ENCODE results near the gene R3HDM1.

GRCh38 chr2:135698838-135699237, 167.6 kb downstream of the R3HDM1 start:
- TF ChIP-seq, protein P1, sequence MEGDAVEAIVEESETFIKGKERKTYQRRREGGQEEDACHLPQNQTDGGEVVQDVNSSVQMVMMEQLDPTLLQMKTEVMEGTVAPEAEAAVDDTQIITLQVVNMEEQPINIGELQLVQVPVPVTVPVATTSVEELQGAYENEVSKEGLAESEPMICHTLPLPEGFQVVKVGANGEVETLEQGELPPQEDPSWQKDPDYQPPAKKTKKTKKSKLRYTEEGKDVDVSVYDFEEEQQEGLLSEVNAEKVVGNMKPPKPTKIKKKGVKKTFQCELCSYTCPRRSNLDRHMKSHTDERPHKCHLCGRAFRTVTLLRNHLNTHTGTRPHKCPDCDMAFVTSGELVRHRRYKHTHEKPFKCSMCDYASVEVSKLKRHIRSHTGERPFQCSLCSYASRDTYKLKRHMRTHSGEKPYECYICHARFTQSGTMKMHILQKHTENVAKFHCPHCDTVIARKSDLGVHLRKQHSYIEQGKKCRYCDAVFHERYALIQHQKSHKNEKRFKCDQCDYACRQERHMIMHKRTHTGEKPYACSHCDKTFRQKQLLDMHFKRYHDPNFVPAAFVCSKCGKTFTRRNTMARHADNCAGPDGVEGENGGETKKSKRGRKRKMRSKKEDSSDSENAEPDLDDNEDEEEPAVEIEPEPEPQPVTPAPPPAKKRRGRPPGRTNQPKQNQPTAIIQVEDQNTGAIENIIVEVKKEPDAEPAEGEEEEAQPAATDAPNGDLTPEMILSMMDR (IDR thresholded peaks at IDR 0.05): no peak
- no peak for TF ChIP-seq POLR2A (IDR thresholded peaks at IDR 0.05)

Data from body of pancreas (tissue), 4 donors.